AG04450 (cell line): ENCODE measurements around the gene ASB7. TPM values are rescaled to one million over a fixed set of nuclear protein-coding genes. Genes with fewer than 3 reads are reported as not detected.

ENCODE experiments used
- CTCF ChIA-PET: fragments of 300-600, 350-600 bp; formaldehyde crosslinking; extraction: SDS; loops from one replicate; lab custom pipeline; 2022; ENCODE audit warnings: antibody characterized with exemption, inconsistent platforms; lab: Charles Lee
- POLR2A ChIA-PET: fragments of 350-600 bp; formaldehyde crosslinking; extraction: SDS; loops from one replicate; lab custom pipeline; 2021; ENCODE audit warnings: antibody characterized with exemption, inconsistent platforms; lab: Yijun Ruan, JAX
- DNase-seq: peaks from one replicate; pipeline ENCODE4 v3.0.0-alpha.2; 2011; ENCODE audit warnings: low read depth, low spot score
- H3K27ac ChIP-seq: one replicate; pipeline ENCODE4 v1.5.1; 2012; ENCODE audit warnings: low read depth, low read length, control low read depth
- H3K27me3 ChIP-seq: one replicate; pipeline ENCODE4 v1.6.0; 2012; ENCODE audit warnings: low read length; ENCODE audit not compliant: control insufficient read depth, insufficient read depth
- H3K4me3 ChIP-seq: 2 replicates; pipeline ENCODE4 v1.5.1; 2011; ENCODE audit warnings: mild to moderate bottlenecking, low read depth, low read length, control low read depth
- H3K9me3 ChIP-seq: 2 replicates; pipeline ENCODE4 v1.5.1; 2012; ENCODE audit warnings: low read length; ENCODE audit not compliant: control insufficient read depth, insufficient read depth
- CTCF ChIP-seq: IDR thresholded peaks from 2 replicates; pipeline ENCODE4 v1.5.1; 2011; ENCODE audit warnings: low read depth, low read length, control low read depth, inconsistent platforms
- polyA plus RNA-seq: library from polyadenylated mRNA; depleted of rRNA; stranded (reverse); fragments of >200 nt; gene quantifications from 2 replicates; pipeline ENCODE4 v1.2.3, GENCODE V29; 2011

ASB7 gene
- polyA plus RNA-seq, 1 experiment = 13.4 TPM

- H3K27ac ChIP-seq = no peak overlapping the region
- no peaks in the 10 kb centered on the region for H3K9me3 ChIP-seq
- no peaks in the 10 kb centered on the region for H3K27me3 ChIP-seq
- ChIA-PET POLR2A (no interaction called here), CTCF (interaction anchor here (1.0 to 2.7 kb wide), 3 partner anchors 250 to 385 kb away, joined by 3 to 27 read pairs (median 14); no protein-coding TSS in a partner anchor)
- no peak overlapping the region for H3K4me3 ChIP-seq
- TF ChIP-seq CTCF = no peak
- DNase-seq = no peak
Measured at GRCh38 chr15:100623301-100623700, 20.9 kb downstream of the ASB7 start.

- TF ChIP-seq CTCF = peak; percentile 78
- Histone ChIP-seq H3K27me3 (no peaks in the 10 kb centered on the region), H3K27ac (no peak overlapping the region), H3K4me3 (no peak overlapping the region), H3K9me3 (no peaks in the 10 kb centered on the region)
- CTCF ChIA-PET = interaction anchor here (1.1 to 1.5 kb wide), 8 partner anchors 12 to 380 kb away, joined by 3 to 44 read pairs (median 4); no protein-coding TSS in a partner anchor
- POLR2A ChIA-PET = no interaction called here
- DNase-seq = peak; percentile 56
Measured at GRCh38 chr15:100627789-100628395, 25.5 kb downstream of the ASB7 start.

DNA sequence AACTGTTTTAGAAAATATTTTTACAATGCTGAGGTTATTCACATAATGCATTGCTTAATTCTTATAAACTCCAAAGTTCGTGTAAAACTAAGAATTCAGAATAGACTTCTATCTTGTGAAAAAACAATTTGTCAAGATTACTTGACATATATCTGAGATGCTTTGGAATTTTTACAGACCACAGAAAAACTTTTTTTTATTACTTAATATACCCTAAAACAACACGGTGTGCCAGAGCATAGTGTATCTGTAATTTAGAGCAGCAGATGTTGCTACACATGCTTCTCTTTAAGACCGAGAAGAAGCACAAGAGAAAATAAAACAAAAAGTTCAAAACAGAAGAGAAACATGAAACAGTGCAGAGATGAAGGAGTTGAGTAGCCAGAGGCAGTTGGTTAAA, 26.4 kb downstream of the ASB7 start:
- no peak overlapping the region for H3K27ac ChIP-seq
- DNase-seq = no peak
- no peak overlapping the region for H3K4me3 ChIP-seq
- CTCF ChIA-PET = interaction anchor here (3.7 kb wide), 1 partner anchor 244 kb away, joined by 16 read pairs; no protein-coding TSS in a partner anchor
- POLR2A ChIA-PET = no interaction called here
- TF ChIP-seq CTCF = no peak
- H3K9me3 ChIP-seq = no peaks in the 10 kb centered on the region
- no peaks in the 10 kb centered on the region for H3K27me3 ChIP-seq

DNA sequence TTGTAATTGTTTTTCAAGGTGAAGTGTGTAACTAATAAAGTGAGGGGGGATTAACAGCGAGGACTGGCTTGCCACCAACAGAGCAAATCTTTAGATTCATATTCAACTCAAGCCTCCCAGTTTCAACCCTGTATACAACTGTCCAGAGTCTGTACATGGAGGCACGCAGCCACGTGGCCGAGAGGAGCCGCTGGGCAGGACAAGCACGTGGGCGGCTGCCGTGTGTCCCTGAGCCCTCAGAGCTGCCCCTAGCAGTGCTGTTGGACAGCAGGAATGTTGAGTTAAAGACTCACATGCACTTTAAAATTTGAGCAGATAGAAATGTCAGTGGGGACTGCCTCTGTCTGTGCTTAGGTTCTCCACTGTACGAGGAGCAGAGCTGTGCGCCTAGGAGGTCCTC, 29.4 kb downstream of the ASB7 start:
- H3K4me3 ChIP-seq = no peak overlapping the region
- no peak for DNase-seq
- POLR2A ChIA-PET = no interaction called here
- H3K27ac ChIP-seq = no peak overlapping the region
- H3K9me3 ChIP-seq = no peaks in the 10 kb centered on the region
- CTCF ChIA-PET = interaction anchor here (1.0 to 4.4 kb wide), 3 partner anchors 241 to 376 kb away, joined by 3 to 52 read pairs (median 16); partner anchors contain the start of gene LRRK1
- H3K27me3 ChIP-seq = no peaks in the 10 kb centered on the region
- no peak for TF ChIP-seq CTCF

- Histone ChIP-seq H3K27me3 (no peaks in the 10 kb centered on the region), H3K4me3 (no peak overlapping the region), H3K9me3 (no peaks in the 10 kb centered on the region), H3K27ac (no peak overlapping the region)
- TF ChIP-seq CTCF = no peak
- ChIA-PET POLR2A (no interaction called here), CTCF (interaction anchor here (2.7 kb wide), 1 partner anchor 239 kb away, joined by 7 read pairs; no protein-coding TSS in a partner anchor)
- no peak for DNase-seq
Measured at GRCh38 chr15:100633763-100634075, 31.3 kb downstream of the ASB7 start.
